ENCODE measurements around the gene NKAIN2. TPM values are rescaled to one million over a fixed set of nuclear protein-coding genes. Genes with fewer than 3 reads are reported as not detected.

The NKAIN2 gene
- total RNA-seq, 1 experiment from 2014 or later = 2.7 TPM

DNA sequence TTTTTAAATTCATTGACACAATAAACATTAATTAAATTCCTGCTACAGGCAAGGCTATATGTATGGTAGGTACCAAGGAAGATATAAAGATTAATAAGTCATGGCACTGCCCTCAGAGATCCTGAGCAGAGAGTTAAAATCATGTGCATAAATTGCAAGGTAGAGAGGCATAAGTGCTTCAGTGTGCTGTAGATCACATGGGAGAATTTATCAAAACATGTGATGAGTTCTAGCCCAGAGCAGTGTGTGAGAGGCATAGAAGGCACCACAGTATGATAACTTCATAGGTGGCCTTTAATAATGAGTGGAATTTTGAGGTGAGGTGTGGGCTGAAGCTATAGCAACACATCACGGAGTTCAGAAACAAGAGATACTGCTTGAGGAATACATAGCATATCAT is 692.7 kb downstream of the NKAIN2 start:
- intact Hi-C loops (cut with micrococcal nuclease) = no loop called here
- DNase-seq (ENCODE audit: unreplicated experiment) = no peak
- Mint-ChIP-seq H3K9me3 (ENCODE audit: unreplicated experiment) (peaks cover 8% of the 10 kb centered on the region), H3K4me1 (ENCODE audit: insufficient read depth, unreplicated experiment) (no peaks in the 10 kb centered on the region), H3K27me3 (ENCODE audit: insufficient read depth, unreplicated experiment) (no peaks in the 10 kb centered on the region), H3K27ac (ENCODE audit: low read depth, unreplicated experiment) (no peak overlapping the region), H3K36me3 (ENCODE audit: insufficient read depth, unreplicated experiment) (no peaks in the 10 kb centered on the region), H3K4me3 (ENCODE audit: unreplicated experiment) (no peak overlapping the region)
- CTCF ChIA-PET = no interaction called here
- POLR2A ChIA-PET = no interaction called here
- TF ChIP-seq, protein P1, sequence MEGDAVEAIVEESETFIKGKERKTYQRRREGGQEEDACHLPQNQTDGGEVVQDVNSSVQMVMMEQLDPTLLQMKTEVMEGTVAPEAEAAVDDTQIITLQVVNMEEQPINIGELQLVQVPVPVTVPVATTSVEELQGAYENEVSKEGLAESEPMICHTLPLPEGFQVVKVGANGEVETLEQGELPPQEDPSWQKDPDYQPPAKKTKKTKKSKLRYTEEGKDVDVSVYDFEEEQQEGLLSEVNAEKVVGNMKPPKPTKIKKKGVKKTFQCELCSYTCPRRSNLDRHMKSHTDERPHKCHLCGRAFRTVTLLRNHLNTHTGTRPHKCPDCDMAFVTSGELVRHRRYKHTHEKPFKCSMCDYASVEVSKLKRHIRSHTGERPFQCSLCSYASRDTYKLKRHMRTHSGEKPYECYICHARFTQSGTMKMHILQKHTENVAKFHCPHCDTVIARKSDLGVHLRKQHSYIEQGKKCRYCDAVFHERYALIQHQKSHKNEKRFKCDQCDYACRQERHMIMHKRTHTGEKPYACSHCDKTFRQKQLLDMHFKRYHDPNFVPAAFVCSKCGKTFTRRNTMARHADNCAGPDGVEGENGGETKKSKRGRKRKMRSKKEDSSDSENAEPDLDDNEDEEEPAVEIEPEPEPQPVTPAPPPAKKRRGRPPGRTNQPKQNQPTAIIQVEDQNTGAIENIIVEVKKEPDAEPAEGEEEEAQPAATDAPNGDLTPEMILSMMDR (IDR thresholded peaks at IDR 0.05; ENCODE audit: unreplicated experiment) = no peak
- BruUV-seq (replicated peaks) = no TSS peak

DNA sequence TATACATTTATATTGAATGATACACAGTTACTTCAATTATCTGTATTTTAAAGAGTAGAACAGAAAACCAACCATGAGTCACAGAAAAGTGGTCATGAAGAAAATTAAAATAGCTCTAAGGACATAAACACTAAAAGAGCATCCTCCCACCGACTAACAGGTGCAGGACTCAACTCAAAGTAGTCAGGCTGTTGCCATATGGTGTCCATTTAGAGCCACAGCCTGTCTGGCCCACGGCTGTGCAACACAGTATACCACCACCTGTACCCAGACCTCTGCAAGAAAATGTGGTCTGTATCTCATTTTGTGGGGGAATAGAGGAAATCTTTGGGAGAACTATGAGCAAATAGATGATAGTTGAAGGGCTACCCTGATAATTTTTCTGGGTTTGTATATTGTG is 708.8 kb downstream of the NKAIN2 start:
- Mint-ChIP-seq H3K9me3 (ENCODE audit: unreplicated experiment) (no peaks in the 10 kb centered on the region), H3K36me3 (ENCODE audit: insufficient read depth, unreplicated experiment) (no peaks in the 10 kb centered on the region), H3K4me3 (ENCODE audit: unreplicated experiment) (no peak overlapping the region), H3K4me1 (ENCODE audit: insufficient read depth, unreplicated experiment) (no peaks in the 10 kb centered on the region), H3K27ac (ENCODE audit: low read depth, unreplicated experiment) (no peak overlapping the region), H3K27me3 (ENCODE audit: insufficient read depth, unreplicated experiment) (no peaks in the 10 kb centered on the region)
- no TSS peak for BruUV-seq (replicated peaks)
- no peak for DNase-seq (ENCODE audit: unreplicated experiment)
- TF ChIP-seq, protein P1 (IDR thresholded peaks at IDR 0.05; ENCODE audit: unreplicated experiment) = no peak
- intact Hi-C loops (cut with micrococcal nuclease) = no loop called here
- ChIA-PET POLR2A (no interaction called here), CTCF (no interaction called here)

GRCh38 chr6:124517339-124517738 is 713.7 kb downstream of the NKAIN2 start:
- BruUV-seq (replicated peaks) = no TSS peak
- no peaks in the 10 kb centered on the region for H3K36me3 Mint-ChIP-seq (ENCODE audit: insufficient read depth, unreplicated experiment)
- no peak for DNase-seq (ENCODE audit: unreplicated experiment)
- no peaks in the 10 kb centered on the region for H3K9me3 Mint-ChIP-seq (ENCODE audit: unreplicated experiment)
- intact Hi-C loops (cut with micrococcal nuclease) = no loop called here
- TF ChIP-seq, protein P1 (IDR thresholded peaks at IDR 0.05; ENCODE audit: unreplicated experiment) = no peak
- H3K4me3 Mint-ChIP-seq (ENCODE audit: unreplicated experiment) = no peak overlapping the region
- no peak overlapping the region for H3K27ac Mint-ChIP-seq (ENCODE audit: low read depth, unreplicated experiment)
- CTCF ChIA-PET = interaction anchor here (0.9 to 1.0 kb wide), 2 partner anchors 15 to 18 kb away, joined by 3 to 4 read pairs; no protein-coding TSS in a partner anchor
- H3K27me3 Mint-ChIP-seq (ENCODE audit: insufficient read depth, unreplicated experiment) = no peaks in the 10 kb centered on the region
- POLR2A ChIA-PET = interaction anchor here (0.7 kb wide), 1 partner anchor 707 kb away, joined by 4 read pairs; no protein-coding TSS in a partner anchor
- peaks cover 7% of the 10 kb centered on the region for H3K4me1 Mint-ChIP-seq (ENCODE audit: insufficient read depth, unreplicated experiment)

GRCh38 chr6:124520514-124520913 is 716.8 kb downstream of the NKAIN2 start:
- Mint-ChIP-seq H3K36me3 (ENCODE audit: insufficient read depth, unreplicated experiment) (no peaks in the 10 kb centered on the region), H3K4me3 (ENCODE audit: unreplicated experiment) (no peak overlapping the region), H3K27ac (ENCODE audit: low read depth, unreplicated experiment) (no peak overlapping the region), H3K9me3 (ENCODE audit: unreplicated experiment) (no peaks in the 10 kb centered on the region), H3K27me3 (ENCODE audit: insufficient read depth, unreplicated experiment) (no peaks in the 10 kb centered on the region), H3K4me1 (ENCODE audit: insufficient read depth, unreplicated experiment) (peaks cover 7% of the 10 kb centered on the region)
- TF ChIP-seq, protein P1 (IDR thresholded peaks at IDR 0.05; ENCODE audit: unreplicated experiment) = no peak
- peak; percentile 15 for DNase-seq (ENCODE audit: unreplicated experiment)
- POLR2A ChIA-PET = interaction anchor here (0.7 kb wide), 1 partner anchor 42 kb away, joined by 3 read pairs; no protein-coding TSS in a partner anchor
- CTCF ChIA-PET = interaction anchor here (0.6 to 1.7 kb wide), 3 partner anchors 10 to 1632 kb away, joined by 3 to 4 read pairs (median 3); no protein-coding TSS in a partner anchor
- intact Hi-C loops (cut with micrococcal nuclease) = no loop called here
- no TSS peak for BruUV-seq (replicated peaks)
